ENCODE measurements around the gene ANHX. TPM values are rescaled to one million over a fixed set of nuclear protein-coding genes. Genes with fewer than 3 reads are reported as not detected.
A peak's percentile ranks its signal among the peaks of the same experiment; 100 is the strongest.

The ANHX gene
- total RNA-seq, 1 experiment from 2014 or later, result not detected

DNA sequence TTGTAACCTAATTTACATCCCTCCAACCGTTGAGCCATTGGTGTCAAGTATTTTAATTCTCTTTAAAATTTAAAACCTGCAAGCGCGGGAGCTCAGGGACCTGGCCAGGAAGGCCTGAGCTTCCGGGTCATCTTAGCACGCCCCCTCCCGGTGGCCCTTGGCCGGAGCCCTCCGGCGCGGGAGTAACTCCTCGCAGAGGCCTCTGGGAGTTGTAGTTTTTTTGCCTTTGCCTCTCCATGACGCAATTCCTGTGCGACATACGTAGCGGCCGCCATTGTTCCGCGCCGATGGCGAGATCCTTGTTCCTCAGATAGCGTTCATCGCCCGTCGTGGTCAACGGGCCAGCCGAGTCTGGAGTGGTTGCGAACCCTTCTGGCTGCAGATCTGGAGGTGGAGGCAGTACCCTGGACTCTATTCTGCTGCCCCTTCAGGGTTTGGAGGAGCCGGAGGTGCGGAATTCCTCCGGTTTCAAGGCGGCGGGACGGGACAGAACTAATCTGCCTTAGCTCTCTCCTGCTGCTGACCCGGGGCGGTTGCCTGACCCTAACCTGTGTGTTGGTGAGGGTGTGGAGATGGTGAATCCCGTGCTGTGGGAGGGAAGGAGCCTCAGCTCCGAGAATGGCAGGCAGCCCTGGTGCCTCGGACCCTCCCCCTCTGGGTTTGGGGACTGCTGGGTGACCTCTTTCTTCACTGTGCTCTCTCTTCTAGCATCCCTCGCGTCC, 54.3 kb downstream of the ANHX start, which contains the start of gene ZNF268:
Gene ZNF268 (plus strand): TSS at position 258 of the 722 bp plus-strand sequence. CDS start 503 bp downstream, outside the sequence.
- DNase-seq, result peak; percentile 94 to 96
- ChIA-PET POLR2A (interaction anchor here (1.0 kb wide), 1 partner anchor 101 kb away, joined by 7 read pairs; no protein-coding TSS in a partner anchor), CTCF (interaction anchor here (0.8 to 1.0 kb wide), 5 partner anchors 51 to 225 kb away, joined by 3 to 6 read pairs (median 3); partner anchors contain the start of genes ZNF10, ZNF26, ZNF605 and ZNF891)
- intact Hi-C loops (cut with micrococcal nuclease; ENCODE audit: unreplicated experiment), result loop anchor here (1.0 kb wide), 3 partner anchors 51 to 195 kb away; partner anchors contain the start of genes ZNF10, ZNF140, ZNF26 and ZNF891
- H3K27ac Mint-ChIP-seq (ENCODE audit: unreplicated experiment), result peak within 1 kb of the TSS; percentile 99
- H3K27me3 Mint-ChIP-seq (ENCODE audit: insufficient read depth, unreplicated experiment), result no peaks in the 10 kb centered on the region
- H3K36me3 ChIP-seq (ENCODE audit: control insufficient read depth, insufficient read depth, low read length), result peaks cover 17% of the 10 kb centered on the region
- H3K4me1 Mint-ChIP-seq (ENCODE audit: low read depth, unreplicated experiment), result no peaks in the 10 kb centered on the region
- no TSS peak for BruUV-seq (replicated peaks)
- H3K9me3 Mint-ChIP-seq (ENCODE audit: unreplicated experiment), result peaks cover 53% of the 10 kb centered on the region
- H3K4me3 Mint-ChIP-seq (ENCODE audit: unreplicated experiment), result peak within 1 kb of the TSS; percentile 97
- TF ChIP-seq, protein P1, sequence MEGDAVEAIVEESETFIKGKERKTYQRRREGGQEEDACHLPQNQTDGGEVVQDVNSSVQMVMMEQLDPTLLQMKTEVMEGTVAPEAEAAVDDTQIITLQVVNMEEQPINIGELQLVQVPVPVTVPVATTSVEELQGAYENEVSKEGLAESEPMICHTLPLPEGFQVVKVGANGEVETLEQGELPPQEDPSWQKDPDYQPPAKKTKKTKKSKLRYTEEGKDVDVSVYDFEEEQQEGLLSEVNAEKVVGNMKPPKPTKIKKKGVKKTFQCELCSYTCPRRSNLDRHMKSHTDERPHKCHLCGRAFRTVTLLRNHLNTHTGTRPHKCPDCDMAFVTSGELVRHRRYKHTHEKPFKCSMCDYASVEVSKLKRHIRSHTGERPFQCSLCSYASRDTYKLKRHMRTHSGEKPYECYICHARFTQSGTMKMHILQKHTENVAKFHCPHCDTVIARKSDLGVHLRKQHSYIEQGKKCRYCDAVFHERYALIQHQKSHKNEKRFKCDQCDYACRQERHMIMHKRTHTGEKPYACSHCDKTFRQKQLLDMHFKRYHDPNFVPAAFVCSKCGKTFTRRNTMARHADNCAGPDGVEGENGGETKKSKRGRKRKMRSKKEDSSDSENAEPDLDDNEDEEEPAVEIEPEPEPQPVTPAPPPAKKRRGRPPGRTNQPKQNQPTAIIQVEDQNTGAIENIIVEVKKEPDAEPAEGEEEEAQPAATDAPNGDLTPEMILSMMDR (IDR thresholded peaks at IDR 0.05; ENCODE audit: insufficient read depth in 1 of 2, low read depth in 1 of 2, low read length in 1 of 2, severe bottlenecking in 1 of 2, unreplicated experiment in 1 of 2), result peak; percentile 79 to 94
- H3K36me3 Mint-ChIP-seq (ENCODE audit: insufficient read depth, unreplicated experiment), result peaks cover 55% of the 10 kb centered on the region
- peaks cover 34% of the 10 kb centered on the region for H3K9me3 ChIP-seq
- no peaks in the 10 kb centered on the region for H3K27me3 ChIP-seq (replicated peaks; ENCODE audit: control insufficient read depth, insufficient read depth, low read length)
- peak within 1 kb of the TSS; percentile 83 for H3K4me3 ChIP-seq (ENCODE audit: low read depth, low read length)
- peaks cover 7% of the 10 kb centered on the region for H3K4me1 ChIP-seq

- CTCF ChIA-PET, result interaction anchor here (0.9 to 1.0 kb wide), 4 partner anchors 50 to 194 kb away, joined by 3 to 6 read pairs (median 4); partner anchors contain the start of genes ZNF10, ZNF26 and ZNF891
- TF ChIP-seq, protein P1 (IDR thresholded peaks at IDR 0.05; ENCODE audit: insufficient read depth in 1 of 2, low read depth in 1 of 2, low read length in 1 of 2, severe bottlenecking in 1 of 2, unreplicated experiment in 1 of 2), result no peak
Observed at GRCh38 chr12:133180669-133181068, 55.0 kb downstream of the ANHX start.

GRCh38 chr12:133174901-133175300, 60.8 kb downstream of the ANHX start:
- Mint-ChIP-seq H3K4me3 (ENCODE audit: unreplicated experiment) (no peak overlapping the region), H3K27ac (ENCODE audit: unreplicated experiment) (no peak overlapping the region), H3K36me3 (ENCODE audit: insufficient read depth, unreplicated experiment) (no peaks in the 10 kb centered on the region), H3K9me3 (ENCODE audit: unreplicated experiment) (peaks cover 35% of the 10 kb centered on the region), H3K27me3 (ENCODE audit: insufficient read depth, unreplicated experiment) (no peaks in the 10 kb centered on the region), H3K4me1 (ENCODE audit: low read depth, unreplicated experiment) (no peaks in the 10 kb centered on the region)
- H3K36me3 ChIP-seq (ENCODE audit: control insufficient read depth, insufficient read depth, low read length), result no peaks in the 10 kb centered on the region
- BruUV-seq (replicated peaks), result no TSS peak
- CTCF ChIA-PET, result no interaction called here
- TF ChIP-seq, protein P1 (IDR thresholded peaks at IDR 0.05; ENCODE audit: insufficient read depth in 1 of 2, low read depth in 1 of 2, low read length in 1 of 2, severe bottlenecking in 1 of 2, unreplicated experiment in 1 of 2), result no peak
- POLR2A ChIA-PET, result no interaction called here
- peaks cover 44% of the 10 kb centered on the region for H3K9me3 ChIP-seq
- H3K4me1 ChIP-seq, result no peaks in the 10 kb centered on the region
- intact Hi-C loops (cut with micrococcal nuclease; ENCODE audit: unreplicated experiment), result no loop called here
- no peaks in the 10 kb centered on the region for H3K27me3 ChIP-seq (replicated peaks; ENCODE audit: control insufficient read depth, insufficient read depth, low read length)
- H3K4me3 ChIP-seq (ENCODE audit: low read depth, low read length), result no peak overlapping the region
- DNase-seq, result no peak

More at GRCh38 chr12:133180669-133181068, 55.0 kb downstream of the ANHX start:
- BruUV-seq (replicated peaks), result no TSS peak
- POLR2A ChIA-PET, result interaction anchor here (1.0 kb wide), 1 partner anchor 101 kb away, joined by 7 read pairs; no protein-coding TSS in a partner anchor
- Mint-ChIP-seq H3K27me3 (ENCODE audit: insufficient read depth, unreplicated experiment) (no peaks in the 10 kb centered on the region), H3K4me1 (ENCODE audit: low read depth, unreplicated experiment) (no peaks in the 10 kb centered on the region), H3K9me3 (ENCODE audit: unreplicated experiment) (peaks cover 58% of the 10 kb centered on the region), H3K4me3 (ENCODE audit: unreplicated experiment) (no peak overlapping the region), H3K27ac (ENCODE audit: unreplicated experiment) (peak overlapping the region; percentile 99), H3K36me3 (ENCODE audit: insufficient read depth, unreplicated experiment) (peaks cover 47% of the 10 kb centered on the region)
- intact Hi-C loops (cut with micrococcal nuclease; ENCODE audit: unreplicated experiment), result loop anchor here (1.0 kb wide), 3 partner anchors 50 to 194 kb away; partner anchors contain the start of genes ZNF10, ZNF140, ZNF26 and ZNF891
- no peak overlapping the region for H3K4me3 ChIP-seq (ENCODE audit: low read depth, low read length)
- H3K36me3 ChIP-seq (ENCODE audit: control insufficient read depth, insufficient read depth, low read length), result peaks cover 16% of the 10 kb centered on the region
- peaks cover 41% of the 10 kb centered on the region for H3K9me3 ChIP-seq
- H3K4me1 ChIP-seq, result peaks cover 7% of the 10 kb centered on the region
- DNase-seq, result no peak
- H3K27me3 ChIP-seq (replicated peaks; ENCODE audit: control insufficient read depth, insufficient read depth, low read length), result no peaks in the 10 kb centered on the region
